HepG2 (cell line): ENCODE measurements around the gene GLYATL3. TPM values are rescaled to one million over a fixed set of nuclear protein-coding genes. Genes with fewer than 3 reads are reported as not detected.

ENCODE experiments used
- BHLHE40 ChIP-seq: IDR thresholded peaks from 2 replicates; pipeline ENCODE4 v1.6.1; 2011; ENCODE audit warnings: low read length, improper control_type of control experiment
- FIP1L1 ChIP-seq: fragments of 200-400 bp; formaldehyde crosslinking; IDR thresholded peaks from 2 replicates; pipeline ENCODE4 v1.6.1; 2018; ENCODE audit warnings: low read depth, mild to moderate bottlenecking, low read length, moderate library complexity, borderline replicate concordance; ENCODE audit not compliant: insufficient read depth
- HMG20B ChIP-seq: conservative IDR thresholded peaks from 2 replicates; pipeline ENCODE4 v1.6.1; 2016; ENCODE audit warnings: missing genetic modification reagents, missing compliant biosample characterization
- KAT7 ChIP-seq: IDR thresholded peaks from 2 replicates; pipeline ENCODE4 v1.6.1; 2018; ENCODE audit warnings: borderline replicate concordance, missing compliant biosample characterization
- MAFK ChIP-seq, 2 experiments: IDR thresholded peaks in 1 of 2; conservative IDR thresholded peaks in 1 of 2; 2 replicates each; pipeline ENCODE4 v1.6.1; 2011; ENCODE audit warnings: improper control_type of control experiment in 2 of 2, low read length in 2 of 2
- MBNL3 ChIP-seq: fragments of 250-450 bp; sonication (Bioruptor Pico); conservative IDR thresholded peaks from 2 replicates; pipeline ENCODE4 v1.8.0; 2022; ENCODE audit warnings: mild to moderate bottlenecking, inconsistent platforms
- MLLT10 ChIP-seq: sonication (generic); formaldehyde crosslinking; IDR thresholded peaks from 2 replicates; pipeline ENCODE4 v1.4.0; 2020; ENCODE audit warnings: missing genetic modification reagents
- MYC ChIP-seq: sonication (generic); formaldehyde crosslinking; IDR thresholded peaks from 2 replicates; pipeline ENCODE4 v1.9.0; 2021; ENCODE audit warnings: missing genetic modification reagents, borderline replicate concordance
- NRL ChIP-seq: sonication (generic); formaldehyde crosslinking; IDR thresholded peaks from 2 replicates; pipeline ENCODE4 v1.5.0; 2020; ENCODE audit warnings: missing genetic modification reagents, mild to moderate bottlenecking, moderate library complexity, borderline replicate concordance
- SIX4 ChIP-seq: sonication (generic); formaldehyde crosslinking; IDR thresholded peaks from 2 replicates; pipeline ENCODE4 v1.4.0; 2020; ENCODE audit warnings: missing genetic modification reagents
- ZMYM2 ChIP-seq: sonication (generic); formaldehyde crosslinking; IDR thresholded peaks from 2 replicates; pipeline ENCODE4 v1.8.0; 2022; ENCODE audit warnings: mild to moderate bottlenecking, missing genetic modification reagents
- ZNF264 ChIP-seq: sonication (generic); formaldehyde crosslinking; IDR thresholded peaks from 2 replicates; pipeline ENCODE4 v1.4.0; 2020; ENCODE audit warnings: missing genetic modification reagents
- ZNF451 ChIP-seq: sonication (generic); formaldehyde crosslinking; IDR thresholded peaks from 2 replicates; pipeline ENCODE4 v1.5.0; 2020; ENCODE audit warnings: mild to moderate bottlenecking, missing genetic modification reagents
- ZNF678 ChIP-seq: sonication (generic); formaldehyde crosslinking; IDR thresholded peaks from 2 replicates; pipeline ENCODE4 v1.4.0; 2020; ENCODE audit warnings: mild to moderate bottlenecking, missing genetic modification reagents
- ZNF720 ChIP-seq: sonication (generic); formaldehyde crosslinking; IDR thresholded peaks from 2 replicates; pipeline ENCODE4 v1.4.0; 2020; ENCODE audit warnings: missing genetic modification reagents
- polyA plus RNA-seq, 8 experiments: library from polyadenylated mRNA; depleted of rRNA in 3 of 8; stranded (reverse) in 7 of 8; unstranded in 1 of 8; fragments of >200 nt; fragmentation: Illumina TruSeq in 4 of 8; extraction: Trizol in 4 of 8; gene quantifications; 2 replicates each; pipeline versions ENCODE4 v1.2.1 to v1.2.3, GENCODE V29; 2011 to 2016; ENCODE audit warnings: low read depth in 4 of 8, missing spikeins in 1 of 8, mixed read lengths in 1 of 8; ENCODE audit not compliant: insufficient read depth in 1 of 8
- total RNA-seq, 5 experiments: library from RNA; depleted of rRNA; stranded (reverse); fragments of >200 nt; fragmentation: Illumina TruSeq; extraction: Trizol; gene quantifications; 2 replicates each; pipeline ENCODE4 v1.2.3, GENCODE V29; 2016; ENCODE audit warnings: low read depth in 1 of 5
- TF ChIP-seq, protein P1 (sequence below): sonication (generic); formaldehyde crosslinking; IDR thresholded peaks from 2 replicates; pipeline ENCODE4 v1.5.1; 2020; ENCODE audit warnings: missing genetic modification reagents, mild to moderate bottlenecking, borderline replicate concordance
- TF ChIP-seq, protein P2 (sequence below): sonication (generic); formaldehyde crosslinking; IDR thresholded peaks from 2 replicates; pipeline ENCODE4 v1.5.1; 2020; ENCODE audit warnings: missing genetic modification reagents, mild to moderate bottlenecking, borderline replicate concordance
- TF ChIP-seq, protein P3 (sequence below): sonication (generic); formaldehyde crosslinking; IDR thresholded peaks from 2 replicates; pipeline ENCODE4 v1.8.1; 2023; ENCODE audit warnings: mild to moderate bottlenecking, moderate library complexity, missing genetic modification reagents
- TF ChIP-seq, protein P4 (sequence below): sonication (generic); formaldehyde crosslinking; conservative IDR thresholded peaks from 2 replicates; pipeline ENCODE4 v1.8.0; 2022; ENCODE audit warnings: mild to moderate bottlenecking, moderate library complexity, missing genetic modification reagents
- TF ChIP-seq, protein P5 (sequence below): sonication (generic); formaldehyde crosslinking; IDR thresholded peaks from 2 replicates; pipeline ENCODE4 v1.5.1; 2020; ENCODE audit warnings: missing genetic modification reagents, mild to moderate bottlenecking, borderline replicate concordance

The GLYATL3 gene
- total and polyA plus RNA-seq, 2 of the 13 experiments (the other 11 are each of a cell fraction or from before 2014, with no cell fraction given) = 0.05 TPM; not detected in 1

DNA sequence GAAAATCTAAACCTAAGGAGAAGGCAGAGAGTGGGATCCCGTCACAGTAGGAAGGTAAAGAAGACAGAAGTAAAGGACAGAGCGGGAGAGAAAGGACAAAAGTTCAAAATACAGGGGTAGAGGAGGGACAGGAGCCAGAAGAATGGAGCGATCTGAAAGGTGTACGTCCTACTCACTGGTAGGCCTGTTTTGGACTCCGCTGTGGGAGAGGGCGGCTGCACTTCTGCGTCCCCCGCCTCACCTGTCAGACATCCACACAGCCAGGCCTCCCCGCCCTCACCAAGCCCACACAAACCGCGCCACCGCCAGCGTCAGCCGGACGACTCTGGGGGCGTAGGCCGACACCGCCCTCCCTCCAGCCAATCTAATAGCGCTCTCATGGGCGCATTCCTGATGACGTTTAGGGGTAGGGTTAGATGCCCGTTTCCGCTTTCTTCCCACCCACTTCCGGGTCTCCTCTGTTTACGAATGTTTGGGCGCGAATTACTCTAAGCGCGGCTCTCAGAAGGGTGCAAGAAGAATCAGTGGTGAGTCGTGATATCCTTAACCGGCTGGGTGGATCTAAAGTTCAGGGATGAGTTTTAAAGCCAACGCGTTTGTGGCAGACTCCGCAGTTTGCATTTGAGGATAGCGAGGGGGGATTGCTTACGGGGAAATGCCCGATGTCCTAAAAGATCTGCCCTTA, 36.7 kb upstream of the GLYATL3 start, which contains the start of the genes CENPQ and MMUT (continued):
- TF ChIP-seq, protein P1, sequence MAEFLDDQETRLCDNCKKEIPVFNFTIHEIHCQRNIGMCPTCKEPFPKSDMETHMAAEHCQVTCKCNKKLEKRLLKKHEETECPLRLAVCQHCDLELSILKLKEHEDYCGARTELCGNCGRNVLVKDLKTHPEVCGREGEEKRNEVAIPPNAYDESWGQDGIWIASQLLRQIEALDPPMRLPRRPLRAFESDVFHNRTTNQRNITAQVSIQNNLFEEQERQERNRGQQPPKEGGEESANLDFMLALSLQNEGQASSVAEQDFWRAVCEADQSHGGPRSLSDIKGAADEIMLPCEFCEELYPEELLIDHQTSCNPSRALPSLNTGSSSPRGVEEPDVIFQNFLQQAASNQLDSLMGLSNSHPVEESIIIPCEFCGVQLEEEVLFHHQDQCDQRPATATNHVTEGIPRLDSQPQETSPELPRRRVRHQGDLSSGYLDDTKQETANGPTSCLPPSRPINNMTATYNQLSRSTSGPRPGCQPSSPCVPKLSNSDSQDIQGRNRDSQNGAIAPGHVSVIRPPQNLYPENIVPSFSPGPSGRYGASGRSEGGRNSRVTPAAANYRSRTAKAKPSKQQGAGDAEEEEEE (CRISPR knock-in tag) = peak; percentile 97
- TF ChIP-seq ZNF720 (no peak), MBNL3 (no peak), MLLT10 (CRISPR knock-in tag) (no peak), BHLHE40 (no peak), MAFK (conservative IDR thresholded peaks at IDR 0.05 in 1 of 2, IDR thresholded peaks at IDR 0.05 in 1 of 2; ENCODE audit: low read length in 2 of 2) (0 out of 4 replicates have a peak, but pooled peaks of 1 of the 2 experiments have one; percentile 21), FIP1L1 (no peak), MYC (CRISPR knock-in tag) (peak; percentile 78; the same call in 1 of the 2 replicates), KAT7 (CRISPR knock-in tag) (peak; percentile 96; the same call in 1 of the 2 replicates), ZNF264 (CRISPR knock-in tag) (peak; percentile 73), NRL (CRISPR knock-in tag) (no peak; the same call in 1 of the 2 replicates), ZNF678 (peak; percentile 59; the same call in 1 of the 2 replicates), SIX4 (CRISPR knock-in tag) (peak; percentile 84), ZNF451 (CRISPR knock-in tag) (no peak; the same call in 1 of the 2 replicates), ZMYM2 (CRISPR knock-in tag) (no peak), HMG20B (no peak)
- TF ChIP-seq, protein P2, sequence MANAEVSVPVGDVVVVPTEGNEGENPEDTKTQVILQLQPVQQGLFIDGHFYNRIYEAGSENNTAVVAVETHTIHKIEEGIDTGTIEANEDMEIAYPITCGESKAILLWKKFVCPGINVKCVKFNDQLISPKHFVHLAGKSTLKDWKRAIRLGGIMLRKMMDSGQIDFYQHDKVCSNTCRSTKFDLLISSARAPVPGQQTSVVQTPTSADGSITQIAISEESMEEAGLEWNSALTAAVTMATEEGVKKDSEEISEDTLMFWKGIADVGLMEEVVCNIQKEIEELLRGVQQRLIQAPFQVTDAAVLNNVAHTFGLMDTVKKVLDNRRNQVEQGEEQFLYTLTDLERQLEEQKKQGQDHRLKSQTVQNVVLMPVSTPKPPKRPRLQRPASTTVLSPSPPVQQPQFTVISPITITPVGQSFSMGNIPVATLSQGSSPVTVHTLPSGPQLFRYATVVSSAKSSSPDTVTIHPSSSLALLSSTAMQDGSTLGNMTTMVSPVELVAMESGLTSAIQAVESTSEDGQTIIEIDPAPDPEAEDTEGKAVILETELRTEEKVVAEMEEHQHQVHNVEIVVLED (CRISPR knock-in tag) = peak; percentile 93
- TF ChIP-seq, protein P3, sequence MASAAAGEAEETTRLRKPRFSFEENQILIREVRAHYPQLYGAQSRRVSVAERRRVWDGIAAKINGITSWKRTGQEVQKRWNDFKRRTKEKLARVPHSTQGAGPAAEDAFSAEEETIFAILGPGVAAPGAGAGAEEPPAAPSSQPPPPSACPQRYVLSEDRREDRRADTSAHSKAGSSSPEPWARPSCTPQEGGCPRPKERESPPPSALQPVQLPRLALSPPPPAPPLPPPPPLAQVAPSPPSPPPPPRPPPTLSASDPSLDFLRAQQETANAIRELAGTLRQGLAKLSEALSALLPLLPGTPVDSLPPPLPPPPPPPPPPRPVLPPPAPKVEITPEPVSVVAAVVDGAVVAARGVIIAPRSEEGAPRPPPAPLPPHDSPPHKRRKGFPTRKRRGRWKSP (CRISPR knock-in tag) = 0 out of 2 replicates have a peak, but pooled peaks have one; percentile 52
- TF ChIP-seq, protein P4, sequence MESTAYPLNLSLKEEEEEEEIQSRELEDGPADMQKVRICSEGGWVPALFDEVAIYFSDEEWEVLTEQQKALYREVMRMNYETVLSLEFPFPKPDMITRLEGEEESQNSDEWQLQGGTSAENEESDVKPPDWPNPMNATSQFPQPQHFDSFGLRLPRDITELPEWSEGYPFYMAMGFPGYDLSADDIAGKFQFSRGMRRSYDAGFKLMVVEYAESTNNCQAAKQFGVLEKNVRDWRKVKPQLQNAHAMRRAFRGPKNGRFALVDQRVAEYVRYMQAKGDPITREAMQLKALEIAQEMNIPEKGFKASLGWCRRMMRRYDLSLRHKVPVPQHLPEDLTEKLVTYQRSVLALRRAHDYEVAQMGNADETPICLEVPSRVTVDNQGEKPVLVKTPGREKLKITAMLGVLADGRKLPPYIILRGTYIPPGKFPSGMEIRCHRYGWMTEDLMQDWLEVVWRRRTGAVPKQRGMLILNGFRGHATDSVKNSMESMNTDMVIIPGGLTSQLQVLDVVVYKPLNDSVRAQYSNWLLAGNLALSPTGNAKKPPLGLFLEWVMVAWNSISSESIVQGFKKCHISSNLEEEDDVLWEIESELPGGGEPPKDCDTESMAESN (CRISPR knock-in tag) = peak; percentile 78
- TF ChIP-seq, protein P5, sequence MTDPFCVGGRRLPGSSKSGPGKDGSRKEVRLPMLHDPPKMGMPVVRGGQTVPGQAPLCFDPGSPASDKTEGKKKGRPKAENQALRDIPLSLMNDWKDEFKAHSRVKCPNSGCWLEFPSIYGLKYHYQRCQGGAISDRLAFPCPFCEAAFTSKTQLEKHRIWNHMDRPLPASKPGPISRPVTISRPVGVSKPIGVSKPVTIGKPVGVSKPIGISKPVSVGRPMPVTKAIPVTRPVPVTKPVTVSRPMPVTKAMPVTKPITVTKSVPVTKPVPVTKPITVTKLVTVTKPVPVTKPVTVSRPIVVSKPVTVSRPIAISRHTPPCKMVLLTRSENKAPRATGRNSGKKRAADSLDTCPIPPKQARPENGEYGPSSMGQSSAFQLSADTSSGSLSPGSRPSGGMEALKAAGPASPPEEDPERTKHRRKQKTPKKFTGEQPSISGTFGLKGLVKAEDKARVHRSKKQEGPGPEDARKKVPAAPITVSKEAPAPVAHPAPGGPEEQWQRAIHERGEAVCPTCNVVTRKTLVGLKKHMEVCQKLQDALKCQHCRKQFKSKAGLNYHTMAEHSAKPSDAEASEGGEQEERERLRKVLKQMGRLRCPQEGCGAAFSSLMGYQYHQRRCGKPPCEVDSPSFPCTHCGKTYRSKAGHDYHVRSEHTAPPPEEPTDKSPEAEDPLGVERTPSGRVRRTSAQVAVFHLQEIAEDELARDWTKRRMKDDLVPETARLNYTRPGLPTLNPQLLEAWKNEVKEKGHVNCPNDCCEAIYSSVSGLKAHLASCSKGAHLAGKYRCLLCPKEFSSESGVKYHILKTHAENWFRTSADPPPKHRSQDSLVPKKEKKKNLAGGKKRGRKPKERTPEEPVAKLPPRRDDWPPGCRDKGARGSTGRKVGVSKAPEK (CRISPR knock-in tag) = no peak
